Neuron (in vitro differentiated cells): ENCODE results near the gene FRZB.
"Not testable (repeated sequence)": the region's sequence is repeated elsewhere in the genome, so short reads cannot be mapped to it uniquely, and the experiment has no call there.

ENCODE experiments used
- H2AFZ ChIP-seq: one replicate; pipeline ENCODE4 v1.6.1; 2013; ENCODE audit warnings: low read depth, mild to moderate bottlenecking, inconsistent platforms, low read length, moderate library complexity
- H3K27me3 ChIP-seq: one replicate; pipeline ENCODE4 v1.6.1; 2013; ENCODE audit warnings: low read length; ENCODE audit not compliant: insufficient read depth
- H3K36me3 ChIP-seq: one replicate; pipeline ENCODE4 v1.6.1; 2013; ENCODE audit warnings: low read length; ENCODE audit not compliant: insufficient read depth
- H3K4me1 ChIP-seq: one replicate; pipeline ENCODE4 v1.6.1; 2013; ENCODE audit warnings: low read length; ENCODE audit not compliant: insufficient read depth
- H3K4me3 ChIP-seq: 2 replicates; pipeline ENCODE4 v1.5.1; 2013; ENCODE audit warnings: mild to moderate bottlenecking, low read length, moderate library complexity
- H3K9me3 ChIP-seq: one replicate; pipeline ENCODE4 v1.6.1; 2013; ENCODE audit warnings: low read length

Gene FRZB

DNA sequence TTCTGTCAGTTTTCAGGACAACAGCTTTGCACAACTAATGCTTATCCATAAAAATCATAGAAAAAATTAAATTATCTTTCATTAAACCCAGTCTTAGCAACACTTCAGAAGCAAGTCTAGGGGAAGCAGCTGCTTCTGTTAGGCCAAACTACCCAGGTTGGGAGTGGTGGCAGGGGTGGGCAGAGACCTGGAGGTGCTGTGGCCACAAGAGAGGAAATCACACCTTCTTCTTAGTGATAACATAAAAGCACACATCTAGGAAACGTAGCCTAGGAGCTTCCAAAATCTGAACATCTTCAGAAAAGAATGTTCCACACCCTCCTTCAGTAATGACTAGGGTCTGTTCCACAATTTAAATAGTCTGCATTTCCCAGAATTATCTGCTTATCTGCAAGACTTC is 32.3 kb upstream of the FRZB start:
- H3K36me3 ChIP-seq, result no peaks in the 10 kb centered on the region
- no peak overlapping the region for H3K4me3 ChIP-seq
- H3K4me1 ChIP-seq, result no peaks in the 10 kb centered on the region
- H3K27me3 ChIP-seq, result no peaks in the 10 kb centered on the region
- H2AFZ ChIP-seq, result no peak overlapping the region
- peaks cover 8% of the 10 kb centered on the region for H3K9me3 ChIP-seq

DNA sequence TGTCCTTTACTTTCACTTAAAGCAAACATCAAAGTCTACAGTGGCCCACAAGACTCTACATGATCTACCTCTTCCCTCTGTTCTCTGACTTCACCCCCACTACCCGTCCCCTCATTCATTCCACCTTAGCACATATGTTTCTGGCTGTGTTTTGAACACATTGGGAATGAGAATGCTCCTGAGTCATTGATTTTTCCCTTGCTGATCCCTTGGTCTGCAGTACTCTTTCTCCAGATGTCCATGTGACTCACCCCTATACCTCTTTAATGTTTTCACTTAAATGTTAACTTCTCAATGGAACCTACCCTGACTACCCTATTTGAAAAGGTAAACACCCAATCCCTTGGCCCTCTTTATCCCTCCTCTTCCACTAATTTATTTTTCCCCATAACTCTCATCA is 30.7 kb upstream of the FRZB start:
- Histone ChIP-seq H3K27me3 (no peaks in the 10 kb centered on the region), H3K36me3 (no peaks in the 10 kb centered on the region), H2AFZ (no peak overlapping the region), H3K4me1 (no peaks in the 10 kb centered on the region), H3K9me3 (peaks cover 13% of the 10 kb centered on the region), H3K4me3 (no peak overlapping the region)

DNA sequence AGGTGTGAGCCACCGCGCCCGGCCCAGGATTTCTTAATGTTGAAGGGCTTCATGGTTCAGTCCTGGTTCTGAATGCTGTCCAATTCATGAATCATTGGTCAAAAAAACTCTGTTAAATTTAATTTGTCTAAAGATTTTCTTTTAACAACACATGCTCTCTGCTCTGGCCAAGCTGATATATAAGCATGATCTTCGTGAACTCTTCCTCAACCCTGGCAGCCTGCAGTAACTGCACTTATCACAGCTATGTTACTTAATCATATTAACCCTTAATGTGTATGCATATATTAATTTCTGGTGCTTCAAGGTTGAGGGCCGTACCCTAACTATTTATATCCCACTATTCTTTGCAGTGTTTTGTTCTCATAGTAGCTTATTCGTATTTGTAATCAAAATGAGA is 29.4 kb upstream of the FRZB start:
- Histone ChIP-seq H2AFZ (no peak overlapping the region), H3K27me3 (no peaks in the 10 kb centered on the region), H3K4me1 (no peaks in the 10 kb centered on the region), H3K36me3 (no peaks in the 10 kb centered on the region), H3K9me3 (peaks cover 13% of the 10 kb centered on the region), H3K4me3 (no peak overlapping the region)

DNA sequence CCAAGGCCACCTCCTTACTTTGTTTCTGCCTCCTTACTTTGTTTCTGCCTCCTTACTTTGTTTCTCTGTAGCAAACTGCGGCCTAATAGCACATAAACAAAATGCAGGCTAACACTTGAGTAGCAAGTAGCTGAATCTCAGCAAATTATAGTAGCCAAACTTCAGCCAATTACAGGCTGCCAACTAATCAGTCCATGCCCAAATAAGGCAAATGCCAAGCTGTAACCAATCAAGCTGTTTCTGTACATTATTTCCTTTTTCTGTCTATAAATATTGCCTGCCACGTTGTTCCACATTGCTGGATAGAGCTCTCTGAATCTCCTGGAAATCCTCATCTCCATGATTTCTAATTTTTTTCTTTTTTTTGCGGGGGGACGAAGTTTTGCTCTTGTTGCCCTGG is 28.7 kb upstream of the FRZB start:
- Histone ChIP-seq H2AFZ (no peak overlapping the region), H3K4me3 (no peak overlapping the region), H3K27me3 (no peaks in the 10 kb centered on the region), H3K9me3 (peaks cover 13% of the 10 kb centered on the region), H3K4me1 (no peaks in the 10 kb centered on the region), H3K36me3 (no peaks in the 10 kb centered on the region)

DNA sequence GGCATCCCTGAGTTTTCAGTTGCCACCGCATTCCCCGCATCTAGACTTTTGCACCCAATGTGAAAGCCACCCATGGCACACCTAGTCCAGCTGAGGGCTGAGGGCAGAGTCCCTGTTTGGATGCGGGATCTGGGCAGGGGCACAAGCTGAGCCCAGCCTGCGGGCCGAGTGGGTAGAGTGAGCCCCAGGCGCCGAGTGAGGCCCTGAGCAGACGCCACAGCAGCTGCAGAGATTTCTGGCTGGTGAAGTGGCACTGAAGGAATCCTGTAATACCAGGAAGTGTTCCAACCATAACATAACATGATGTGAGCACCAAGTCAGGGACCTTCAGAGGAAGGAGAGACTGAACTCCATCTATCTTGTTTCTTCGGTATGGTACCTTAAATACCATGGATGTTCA is 27.7 kb upstream of the FRZB start:
- Histone ChIP-seq H3K27me3 (no peaks in the 10 kb centered on the region), H3K36me3 (no peaks in the 10 kb centered on the region), H2AFZ (no peak overlapping the region), H3K9me3 (peaks cover 13% of the 10 kb centered on the region), H3K4me1 (no peaks in the 10 kb centered on the region), H3K4me3 (no peak overlapping the region)

DNA sequence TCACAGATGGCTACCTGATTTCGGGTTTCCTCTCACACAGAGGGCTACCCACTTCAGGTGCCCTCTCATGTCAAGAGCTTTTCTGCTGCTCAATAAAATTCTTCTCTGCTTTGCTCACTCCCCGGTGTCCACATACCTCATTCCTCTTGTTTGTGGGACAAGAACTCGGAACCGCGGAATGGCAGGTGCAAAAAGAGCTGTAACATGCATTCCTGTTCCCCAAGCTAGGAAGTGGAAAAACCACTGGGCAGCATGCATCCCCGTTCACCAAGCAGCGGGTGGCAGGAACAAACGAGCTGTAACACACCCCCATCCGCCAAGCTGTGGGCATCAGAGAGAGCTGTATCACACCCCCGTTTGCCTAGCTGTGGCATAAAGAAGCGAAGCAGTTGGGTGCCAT is 27.2 kb upstream of the FRZB start:
- Histone ChIP-seq H2AFZ (no peak overlapping the region), H3K4me3 (no peak overlapping the region), H3K4me1 (no peaks in the 10 kb centered on the region), H3K36me3 (no peaks in the 10 kb centered on the region), H3K27me3 (no peaks in the 10 kb centered on the region), H3K9me3 (peaks cover 13% of the 10 kb centered on the region)

DNA sequence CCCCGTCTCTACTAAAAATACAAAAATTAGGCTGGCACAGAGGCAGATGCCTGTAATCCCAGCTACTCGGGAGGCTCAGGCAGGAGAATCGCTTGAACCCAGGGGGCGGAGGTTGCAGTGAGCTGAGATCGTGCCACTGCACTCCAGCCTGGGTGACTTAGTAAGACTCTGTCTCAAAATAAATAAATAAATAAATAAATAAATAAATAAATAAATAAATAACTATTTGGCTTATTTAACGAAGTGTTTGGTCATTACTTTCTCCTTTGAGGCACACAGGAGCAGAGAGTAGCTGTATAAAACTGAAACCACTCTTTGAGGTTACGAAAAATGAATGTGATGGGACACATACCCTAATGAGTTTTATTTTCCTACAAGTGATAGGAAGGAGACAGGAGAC is 26.6 kb upstream of the FRZB start:
- H3K4me1 ChIP-seq, H3K4me3 ChIP-seq, H2AFZ ChIP-seq, H3K27me3 ChIP-seq, H3K36me3 ChIP-seq: not testable (repeated sequence)
- H3K9me3 ChIP-seq, result peaks cover 13% of the 10 kb centered on the region

DNA sequence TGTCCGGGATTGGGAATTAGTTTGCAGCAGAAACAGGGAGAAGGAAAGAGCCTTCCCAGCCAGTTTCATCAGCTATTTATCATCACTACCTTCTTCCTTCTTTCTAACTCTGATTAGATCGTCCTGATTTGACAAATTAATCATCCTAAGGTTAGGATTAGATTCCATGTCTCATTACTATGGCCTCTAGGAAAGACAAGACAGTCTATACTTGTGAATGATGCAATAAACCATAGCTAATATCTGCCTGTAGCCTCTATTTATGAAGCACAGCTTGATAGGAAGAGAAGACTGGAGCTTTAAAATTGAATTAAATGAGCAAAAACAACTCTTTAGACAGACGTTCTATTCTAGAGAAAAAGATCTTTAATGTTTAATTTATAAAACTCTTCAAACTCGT is 25.2 kb upstream of the FRZB start:
- Histone ChIP-seq H3K27me3 (no peaks in the 10 kb centered on the region), H3K4me3 (no peak overlapping the region), H3K4me1 (no peaks in the 10 kb centered on the region), H3K36me3 (no peaks in the 10 kb centered on the region), H2AFZ (no peak overlapping the region), H3K9me3 (peaks cover 13% of the 10 kb centered on the region)

DNA sequence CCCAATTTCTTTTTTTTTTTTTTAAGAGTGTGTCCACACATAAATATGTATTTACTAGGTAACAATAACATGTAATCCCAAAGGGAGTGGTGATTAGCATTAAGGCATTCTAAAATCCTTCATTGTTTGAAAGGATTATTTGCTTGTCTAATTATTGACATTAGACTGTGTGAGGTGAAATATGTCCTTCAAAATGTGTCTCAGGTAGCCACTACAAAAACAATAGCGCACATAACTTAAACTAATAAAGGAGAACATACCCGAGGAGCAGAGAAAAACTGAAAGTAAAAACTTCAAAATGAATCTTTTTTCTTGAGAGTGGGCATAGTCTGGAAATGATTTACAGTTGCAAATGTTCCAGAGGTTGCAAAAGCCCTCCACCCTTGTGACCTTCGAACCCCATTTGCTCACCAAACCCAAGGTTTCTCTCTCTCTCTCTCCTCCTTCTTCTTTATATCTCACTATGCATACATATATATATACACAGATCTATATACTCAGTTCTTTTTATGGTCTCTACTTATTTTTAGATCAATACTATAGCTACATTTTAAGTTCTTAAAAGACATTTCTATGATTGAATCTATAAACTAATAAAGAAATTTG is 24.4 kb upstream of the FRZB start:
- no peaks in the 10 kb centered on the region for H3K27me3 ChIP-seq
- no peaks in the 10 kb centered on the region for H3K36me3 ChIP-seq
- H3K9me3 ChIP-seq, result peaks cover 13% of the 10 kb centered on the region
- H3K4me1 ChIP-seq, result no peaks in the 10 kb centered on the region
- H3K4me3 ChIP-seq, result no peak overlapping the region
- H2AFZ ChIP-seq, result no peak overlapping the region

DNA sequence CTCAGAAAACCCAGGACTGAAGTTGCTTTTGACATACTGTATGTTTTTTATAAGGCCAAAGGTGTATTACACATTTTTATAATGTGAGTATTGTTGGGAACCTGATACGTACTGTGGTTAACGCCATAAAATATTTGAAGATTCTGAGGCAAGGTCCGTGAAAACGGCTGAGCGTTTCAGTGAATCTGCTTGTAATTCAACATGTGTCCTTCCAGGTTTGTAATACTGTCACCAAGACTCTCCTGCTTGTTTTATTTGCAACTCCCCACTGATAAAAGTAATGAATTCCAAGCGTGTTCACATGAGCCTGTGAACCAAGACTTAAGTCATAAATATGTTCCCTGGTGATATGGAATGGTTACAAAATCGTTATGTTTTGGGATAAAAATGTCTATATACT is 23.9 kb upstream of the FRZB start:
- Histone ChIP-seq H3K9me3 (peaks cover 13% of the 10 kb centered on the region), H3K4me1 (no peaks in the 10 kb centered on the region), H3K36me3 (no peaks in the 10 kb centered on the region), H2AFZ (no peak overlapping the region), H3K27me3 (no peaks in the 10 kb centered on the region), H3K4me3 (no peak overlapping the region)

DNA sequence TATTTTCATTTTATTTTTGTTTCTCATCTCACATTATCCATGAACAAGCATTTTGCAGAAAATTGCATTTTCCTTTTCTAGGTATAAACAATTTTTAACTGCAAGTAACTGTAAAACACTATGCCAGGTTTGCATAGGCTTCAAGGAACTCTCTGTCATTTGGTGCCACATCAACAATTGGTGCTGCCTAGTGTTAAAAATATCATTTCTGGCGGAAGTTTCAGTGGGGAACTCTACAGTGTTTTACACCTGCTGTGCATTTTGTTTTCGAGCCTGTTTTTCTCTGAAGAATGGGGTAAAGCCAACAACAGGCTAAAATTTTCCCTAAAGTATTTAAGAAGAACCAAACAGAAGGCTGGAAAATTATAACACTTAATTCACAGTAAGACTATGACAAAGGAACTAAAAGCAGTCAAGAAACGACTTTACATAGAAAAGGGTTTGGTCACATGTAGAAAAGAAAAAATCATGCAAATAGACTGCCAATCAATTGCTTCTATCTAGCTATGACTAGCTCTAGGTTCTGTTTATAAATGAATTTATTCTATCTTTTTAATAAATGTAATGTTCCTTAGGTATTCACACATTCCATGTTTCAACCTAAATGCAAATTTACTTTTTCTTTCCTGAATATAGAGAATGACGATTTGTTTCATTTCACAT is 21.4 kb upstream of the FRZB start:
- H3K27me3 ChIP-seq, result no peaks in the 10 kb centered on the region
- H2AFZ ChIP-seq, result no peak overlapping the region
- H3K9me3 ChIP-seq, result no peaks in the 10 kb centered on the region
- H3K4me3 ChIP-seq, result no peak overlapping the region
- no peaks in the 10 kb centered on the region for H3K36me3 ChIP-seq
- no peaks in the 10 kb centered on the region for H3K4me1 ChIP-seq

DNA sequence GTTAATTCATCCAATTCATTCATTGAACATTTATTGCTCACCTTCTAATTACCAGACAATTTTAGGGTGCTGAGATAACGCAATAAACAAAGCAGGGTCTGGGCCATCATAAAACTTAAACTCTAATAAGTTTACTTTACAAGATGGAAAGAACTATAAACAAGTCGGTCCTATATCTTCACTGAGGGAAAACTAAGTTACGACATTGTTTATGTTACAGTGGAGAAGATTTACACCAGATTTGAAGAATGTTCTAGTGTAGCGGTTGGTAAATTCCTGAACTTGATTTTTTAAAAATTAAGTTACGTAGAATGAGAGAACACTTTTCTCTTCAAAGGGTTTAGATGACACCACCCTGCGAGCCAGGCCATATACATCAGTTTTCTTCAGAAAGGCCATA is 20.7 kb upstream of the FRZB start:
- no peaks in the 10 kb centered on the region for H3K27me3 ChIP-seq
- no peak overlapping the region for H3K4me3 ChIP-seq
- H3K4me1 ChIP-seq, result no peaks in the 10 kb centered on the region
- H3K36me3 ChIP-seq, result no peaks in the 10 kb centered on the region
- H3K9me3 ChIP-seq, result no peaks in the 10 kb centered on the region
- H2AFZ ChIP-seq, result no peak overlapping the region

DNA sequence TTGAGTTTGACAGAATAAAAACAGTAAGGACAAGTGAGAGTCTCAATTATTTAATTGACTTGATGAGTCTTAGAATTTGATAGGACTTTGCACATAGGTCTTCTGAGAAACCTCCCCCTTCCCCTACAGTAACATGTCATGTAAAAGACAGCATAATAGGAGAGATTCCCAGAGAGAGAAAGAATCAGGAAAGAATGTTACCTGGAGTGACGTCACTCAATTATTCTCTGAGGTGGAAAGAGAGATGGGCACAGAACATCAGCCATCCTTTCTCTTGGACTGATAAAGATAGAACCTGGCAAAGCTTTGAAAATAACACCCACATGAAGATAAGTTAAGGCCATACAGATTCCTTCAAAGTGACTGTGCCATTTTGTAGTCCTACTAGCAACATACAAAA is 19.3 kb upstream of the FRZB start:
- H3K9me3 ChIP-seq, result no peaks in the 10 kb centered on the region
- no peak overlapping the region for H2AFZ ChIP-seq
- H3K36me3 ChIP-seq, result no peaks in the 10 kb centered on the region
- H3K4me1 ChIP-seq, result no peaks in the 10 kb centered on the region
- H3K27me3 ChIP-seq, result no peaks in the 10 kb centered on the region
- no peak overlapping the region for H3K4me3 ChIP-seq

DNA sequence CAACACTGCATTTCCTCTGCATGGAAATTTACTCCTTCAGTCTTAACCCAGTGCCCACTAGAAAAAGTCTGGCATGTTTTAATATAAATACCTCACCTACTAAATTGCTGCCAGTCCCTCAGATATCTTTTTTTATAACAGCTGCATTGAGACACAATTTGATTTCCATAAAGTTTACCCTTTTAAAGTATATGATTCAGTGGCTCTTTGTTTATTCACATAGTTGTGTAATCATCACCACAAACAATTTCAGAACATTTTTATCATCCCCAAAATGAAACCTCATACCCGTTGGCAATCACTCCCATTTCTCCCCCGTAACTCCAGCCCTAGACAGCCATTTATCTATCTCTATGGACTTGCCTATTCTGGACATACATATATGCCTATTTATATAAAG is 17.0 kb upstream of the FRZB start:
- H2AFZ ChIP-seq, result no peak overlapping the region
- H3K27me3 ChIP-seq, result no peaks in the 10 kb centered on the region
- H3K36me3 ChIP-seq, result no peaks in the 10 kb centered on the region
- H3K4me1 ChIP-seq, result no peaks in the 10 kb centered on the region
- no peaks in the 10 kb centered on the region for H3K9me3 ChIP-seq
- H3K4me3 ChIP-seq, result no peak overlapping the region
